DMS153 treated with DMSO at 0.1 percent for 48 hours (cell line): ENCODE results near the gene TNFRSF18.

Experiments used
- DNase-seq: peaks from one replicate; lab custom pipeline; 2025; ENCODE audit not compliant: unreplicated experiment; lab: John Stamatoyannopoulos, UW

The TNFRSF18 gene

DNA sequence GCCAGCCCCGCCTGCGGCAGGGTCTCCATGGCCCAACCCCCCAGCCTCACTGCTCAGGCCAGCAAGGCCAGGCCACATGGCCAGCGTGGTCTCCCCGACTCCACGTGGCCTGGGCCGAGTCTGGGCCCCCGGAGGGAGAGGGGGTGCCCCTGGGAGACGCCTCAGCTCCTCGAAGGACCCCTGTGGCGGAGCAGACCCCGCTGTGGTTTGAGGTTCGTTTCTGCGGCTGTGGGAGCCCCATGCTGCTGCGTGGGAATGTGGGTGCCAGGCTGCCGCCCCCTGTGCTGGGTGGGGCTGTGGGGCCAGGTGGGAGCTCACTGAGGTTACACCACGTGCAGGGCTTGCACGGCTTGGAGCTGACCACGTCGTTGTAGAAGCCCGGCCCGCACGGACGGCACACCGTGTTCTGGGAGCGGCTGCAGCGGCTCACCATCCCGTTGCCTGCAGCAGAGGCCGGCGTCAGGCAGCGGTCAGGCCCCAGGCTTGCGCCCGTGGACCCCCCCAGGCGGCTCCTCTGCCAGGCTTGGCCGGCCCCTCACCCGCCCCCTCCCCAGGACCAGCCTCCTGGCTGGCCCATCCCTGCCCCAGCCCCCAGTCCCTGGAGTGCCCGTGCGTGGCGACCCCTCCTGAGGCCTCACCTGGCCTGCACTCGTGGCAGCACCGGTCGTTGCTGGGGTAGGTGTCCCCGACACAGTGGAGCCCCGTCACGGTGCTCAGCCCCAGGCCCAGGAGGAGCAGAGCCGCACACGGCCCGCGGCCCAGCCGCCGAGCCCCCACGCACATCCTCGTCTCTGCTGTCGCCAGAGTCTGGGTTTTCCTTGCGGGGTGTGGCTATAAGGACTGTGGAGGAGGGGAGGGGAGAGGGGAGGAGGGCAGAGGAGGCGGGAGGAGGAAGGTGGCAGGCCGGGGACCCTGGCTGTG is 7.2 kb upstream of the TNFRSF18 start, which contains the start of gene TNFRSF4:
Gene TNFRSF4, minus strand, starts transcription at position 809 of the 921 bp plus-strand sequence. Its CDS starts 26 bp downstream, at position 783.
- DNase-seq: no peak

DNA sequence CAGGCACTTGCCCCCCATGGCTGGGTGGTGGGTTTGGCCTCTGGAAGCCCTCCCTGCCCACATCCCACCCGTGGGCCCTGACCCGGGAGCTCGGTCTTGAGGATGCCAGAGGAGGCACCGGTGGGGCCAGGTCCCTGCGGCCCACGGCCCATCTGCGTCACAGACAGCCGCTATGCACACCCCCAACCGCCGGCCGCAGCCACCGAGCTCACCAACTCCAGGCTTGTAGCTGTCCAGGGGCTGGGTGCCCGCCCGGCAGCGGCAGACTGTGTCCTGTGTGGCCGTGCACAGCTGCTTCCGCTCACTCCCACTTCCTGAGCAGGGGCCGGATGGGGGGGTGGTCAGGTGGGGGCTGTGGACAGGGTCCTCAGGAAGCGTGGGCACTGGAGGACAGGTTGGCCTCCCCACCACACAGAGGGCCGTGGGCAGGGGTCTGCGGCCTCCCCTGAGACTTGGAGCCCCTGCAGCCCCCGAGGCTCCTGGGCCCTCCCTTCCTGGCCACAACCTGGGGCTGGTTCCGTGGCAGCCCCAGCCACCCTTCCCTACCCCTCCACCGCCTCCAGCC is 6.5 kb upstream of the TNFRSF18 start:
- no peak for DNase-seq

DNA sequence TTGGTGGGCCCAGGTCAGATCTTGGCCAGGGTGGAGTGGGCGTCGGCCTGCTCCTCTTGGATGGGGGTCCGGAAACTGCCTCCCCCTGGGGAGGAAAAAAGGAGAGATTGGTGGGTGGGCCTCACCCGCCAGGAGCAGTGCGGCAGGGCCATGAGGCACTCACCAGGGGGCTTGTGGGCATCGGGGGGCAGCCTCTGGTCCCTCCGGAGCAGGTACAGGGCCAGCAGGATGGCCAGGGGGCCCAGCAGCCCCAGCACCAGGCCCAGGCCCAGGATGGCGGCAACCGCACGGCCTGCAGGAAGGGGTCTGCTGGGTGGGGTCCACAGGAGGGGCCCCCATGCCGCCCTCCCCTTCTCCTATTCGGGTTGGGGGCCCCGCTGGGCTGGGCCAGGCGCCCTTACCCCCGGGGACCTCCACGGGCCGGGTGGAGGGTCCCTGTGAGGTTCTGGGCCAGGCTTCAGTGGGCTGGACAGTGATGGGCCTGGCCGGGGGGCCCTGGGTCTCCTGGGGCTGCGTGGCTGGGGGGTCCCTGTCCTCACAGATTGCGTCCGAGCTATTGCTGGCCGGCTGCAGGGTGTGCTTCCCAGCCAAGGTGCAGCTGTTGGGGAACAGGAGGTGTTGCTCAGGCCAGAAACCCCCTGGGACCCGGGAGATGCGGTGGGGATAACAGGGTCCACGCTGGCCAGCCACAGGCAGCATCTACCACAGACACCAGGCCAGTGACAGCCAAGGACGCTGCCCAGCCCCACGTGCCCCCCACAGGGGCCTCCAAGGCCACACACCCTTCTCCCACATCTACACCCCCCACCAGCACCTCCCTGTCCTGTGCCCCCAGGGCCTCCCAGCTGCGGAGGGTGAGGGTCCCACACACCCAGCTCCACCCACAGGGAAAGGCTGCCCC is 5.4 kb upstream of the TNFRSF18 start:
- DNase-seq: no peak

DNA sequence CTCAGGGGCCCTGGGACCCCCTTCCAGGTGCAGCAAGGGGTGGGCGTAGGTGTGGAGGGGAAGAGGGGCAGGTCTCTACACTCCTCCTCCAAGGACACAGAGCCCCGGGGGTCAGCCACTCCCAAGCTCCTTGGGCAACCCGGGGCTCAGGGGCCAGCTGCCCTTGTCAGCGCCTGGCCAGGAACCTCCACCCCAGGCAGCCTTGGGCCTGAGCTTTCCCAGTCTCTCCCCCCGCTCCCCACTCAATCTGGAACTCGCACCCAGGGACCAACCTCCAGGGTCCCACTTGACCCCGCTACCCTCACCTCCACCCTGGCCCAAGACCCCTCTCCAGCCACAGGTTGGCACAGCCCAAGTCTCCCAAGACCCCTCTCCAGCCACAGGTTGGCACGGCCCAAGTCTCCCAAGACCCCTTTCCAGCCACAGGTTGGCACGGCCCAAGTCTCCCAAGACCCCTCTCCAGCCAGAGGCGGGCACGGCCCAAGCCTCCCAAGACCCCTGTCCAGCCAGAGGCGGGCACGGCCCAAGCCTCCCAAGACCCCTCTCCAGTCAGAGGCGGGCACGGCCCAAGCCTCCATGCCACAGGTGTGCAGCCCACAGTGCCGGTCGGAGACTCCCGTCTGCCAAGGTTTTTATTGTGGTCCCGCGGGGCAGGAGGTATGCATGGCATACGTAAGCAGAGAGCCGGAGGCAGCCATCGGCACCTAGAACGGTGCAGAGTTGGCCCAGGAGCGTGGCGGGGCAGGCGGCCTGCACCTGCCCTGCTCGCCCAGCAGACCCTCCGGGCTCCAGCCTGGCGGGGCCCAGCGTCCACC is 4.5 kb upstream of the TNFRSF18 start:
- no peak for DNase-seq

DNA sequence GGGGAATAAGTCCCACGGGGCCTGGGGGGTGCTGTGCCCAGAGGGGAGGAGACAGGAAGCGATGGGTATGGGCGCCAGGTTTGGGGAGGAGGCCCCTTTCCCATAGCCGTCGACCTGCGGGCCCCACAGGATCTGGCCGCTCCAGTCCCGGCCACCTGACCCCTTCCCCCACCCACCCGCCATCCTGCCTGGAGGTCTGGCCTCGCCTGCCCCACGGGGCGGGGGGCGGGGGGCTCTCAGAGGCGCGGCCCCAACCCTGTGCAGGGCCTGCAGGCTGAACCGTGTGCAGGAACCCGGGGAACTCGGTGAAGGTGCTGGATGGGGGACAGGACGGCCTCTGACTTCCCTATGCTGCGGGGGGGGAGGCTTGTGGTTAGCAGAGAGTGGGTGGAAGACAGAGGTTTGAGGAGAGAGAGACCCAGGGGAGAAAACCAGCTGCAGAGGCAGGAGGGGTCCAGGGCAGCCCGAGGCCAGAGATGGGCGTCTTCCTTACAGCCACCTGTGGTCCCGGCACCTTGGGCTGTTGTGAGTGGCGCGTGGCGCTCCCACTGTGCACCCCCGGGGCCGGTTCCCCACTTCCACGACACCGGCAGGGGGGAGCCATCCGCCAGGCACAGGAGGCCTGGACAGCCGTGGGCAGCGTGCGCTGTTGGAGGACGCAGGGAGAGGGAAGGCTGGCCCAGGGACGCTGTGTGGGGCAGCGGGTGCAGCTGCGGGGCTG is 2.5 kb upstream of the TNFRSF18 start:
- no peak for DNase-seq

DNA sequence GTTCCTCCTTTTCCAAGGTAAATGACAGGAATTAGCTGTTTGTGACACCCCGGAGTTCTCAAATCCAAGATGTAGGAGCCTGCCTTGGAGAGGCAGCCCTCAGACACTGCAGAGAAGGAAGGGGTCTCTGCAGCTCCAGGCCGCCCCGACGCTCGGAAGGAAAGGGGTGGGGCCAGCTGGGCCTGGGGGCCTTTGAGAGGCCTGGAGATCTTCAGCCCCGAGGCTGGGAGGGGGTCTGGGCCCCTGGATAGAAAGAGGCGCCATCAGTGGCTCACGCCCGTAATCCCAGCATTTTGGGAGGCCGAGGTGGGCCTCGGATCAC is 1.1 kb upstream of the TNFRSF18 start:
- DNase-seq: no peak

DNA sequence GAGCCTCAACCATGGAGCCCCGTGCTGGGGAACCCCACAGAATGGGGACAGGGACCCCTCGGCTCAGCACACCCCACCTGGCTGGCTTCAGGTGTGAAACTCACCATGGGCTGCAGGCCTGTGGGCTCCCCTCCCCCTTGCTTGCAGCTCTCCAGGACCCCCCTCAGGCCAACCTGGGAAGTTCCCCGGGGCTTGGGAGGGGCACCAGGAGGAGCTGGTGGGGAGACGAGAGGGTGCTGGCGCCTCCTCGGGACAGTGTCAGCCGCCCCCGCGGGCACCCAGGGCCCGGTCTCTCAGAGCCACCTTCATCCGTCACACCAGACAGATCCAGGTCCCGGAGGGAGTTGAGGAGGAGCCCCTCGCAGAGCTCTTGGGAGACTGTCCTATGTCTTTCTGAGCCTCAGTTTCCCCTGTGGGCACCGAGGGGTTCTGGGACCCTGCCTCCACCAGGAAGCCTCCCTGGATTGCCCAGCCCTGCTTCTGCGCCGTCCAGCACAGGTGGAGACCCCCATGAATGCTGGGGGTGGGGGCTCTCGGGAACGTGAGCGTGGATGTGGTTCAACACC is 657 bp upstream of the TNFRSF18 start:
- no peak for DNase-seq

DNA sequence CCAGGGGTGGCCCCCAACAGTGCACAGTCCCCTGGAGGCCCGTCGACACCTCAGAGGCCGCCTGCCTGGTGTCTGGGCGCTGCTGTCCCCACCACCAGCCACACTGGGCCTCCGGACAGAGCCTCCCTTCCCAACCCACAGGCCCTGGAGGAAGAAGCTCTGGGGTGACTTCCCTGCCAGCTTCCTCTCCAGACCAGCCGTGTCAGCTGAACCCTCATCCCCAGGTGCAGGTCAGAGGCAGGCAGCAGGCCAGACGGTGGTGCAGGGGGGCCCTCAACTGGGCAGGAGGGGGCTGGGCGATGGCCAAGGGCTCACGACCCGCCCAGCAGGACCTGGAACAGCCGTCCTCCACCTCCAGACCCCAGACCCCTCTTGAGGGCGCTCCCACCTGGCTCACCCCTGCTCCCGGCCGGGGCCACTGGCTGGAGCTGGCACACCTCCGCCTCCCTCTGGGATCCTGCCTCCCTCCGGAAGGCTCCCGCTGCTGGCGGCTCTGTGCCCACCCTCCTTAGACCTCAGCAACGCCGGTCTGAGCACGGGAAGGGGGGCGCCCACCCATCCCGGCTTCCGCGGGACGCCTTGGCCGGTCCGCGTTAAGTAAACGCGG is 520 bp downstream of the TNFRSF18 start:
- DNase-seq: no peak

DNA sequence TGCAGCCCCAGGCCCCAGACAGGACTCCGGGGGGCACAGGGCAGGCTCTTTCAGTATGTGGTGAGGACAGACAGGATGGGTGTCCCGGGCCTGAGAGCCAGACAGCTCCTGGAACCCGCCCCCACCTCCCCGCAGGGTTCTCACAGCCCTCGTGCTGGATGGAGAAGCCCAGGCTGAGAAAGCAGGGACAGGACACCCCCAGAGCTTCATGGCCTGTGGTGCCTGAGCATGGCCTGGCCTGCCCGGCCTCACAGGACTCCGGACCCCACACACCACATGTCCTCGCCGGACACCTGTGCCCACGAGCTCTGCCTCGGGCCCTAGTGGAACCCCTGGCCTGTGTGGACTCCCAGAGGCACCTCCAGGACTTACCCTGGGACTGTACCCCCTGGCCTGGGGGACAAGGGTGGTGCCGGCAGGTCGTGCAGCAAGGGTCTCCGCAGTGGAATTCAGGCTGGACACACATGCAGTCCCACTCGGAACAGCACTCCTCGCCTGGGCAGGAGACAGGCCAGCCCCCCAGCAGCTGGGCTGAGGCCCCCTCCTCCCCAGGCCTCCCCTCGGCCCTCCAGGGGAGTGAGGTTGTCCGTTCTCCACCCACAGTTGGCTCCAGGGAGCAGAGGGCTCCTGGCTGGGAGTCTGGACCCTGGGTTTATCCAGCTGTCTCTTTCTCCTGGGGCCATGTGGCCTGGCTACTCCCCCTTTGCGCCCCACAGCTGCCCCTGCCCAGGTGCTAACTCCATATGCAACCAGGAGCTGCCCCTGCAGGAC is 1.2 kb downstream of the TNFRSF18 start:
- DNase-seq: no peak

DNA sequence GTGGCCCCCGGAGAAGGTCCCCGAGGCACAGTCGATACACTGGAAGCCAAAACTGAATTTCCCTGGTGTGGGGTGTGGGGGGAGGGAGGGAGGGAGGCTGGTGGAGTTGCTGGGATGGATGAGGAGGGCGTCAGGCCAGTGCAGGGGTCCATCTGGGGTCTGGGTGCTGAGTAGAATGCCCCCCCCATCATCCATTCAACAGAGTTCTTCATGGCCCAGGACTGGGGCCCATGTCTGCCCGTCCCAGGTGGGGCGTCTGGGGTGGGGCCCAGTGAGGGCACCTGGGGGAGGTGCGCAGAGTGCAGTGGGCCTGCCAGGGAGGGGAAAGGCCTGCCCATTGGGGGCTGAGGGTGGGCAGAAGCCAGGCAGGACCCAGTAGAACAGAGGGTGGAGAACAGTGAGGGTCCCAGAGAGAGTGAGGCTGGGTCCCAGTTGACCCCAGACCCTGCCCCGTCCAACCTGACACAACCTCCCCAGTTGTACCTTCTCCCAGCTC is 1.9 kb downstream of the TNFRSF18 start:
- DNase-seq: no peak

DNA sequence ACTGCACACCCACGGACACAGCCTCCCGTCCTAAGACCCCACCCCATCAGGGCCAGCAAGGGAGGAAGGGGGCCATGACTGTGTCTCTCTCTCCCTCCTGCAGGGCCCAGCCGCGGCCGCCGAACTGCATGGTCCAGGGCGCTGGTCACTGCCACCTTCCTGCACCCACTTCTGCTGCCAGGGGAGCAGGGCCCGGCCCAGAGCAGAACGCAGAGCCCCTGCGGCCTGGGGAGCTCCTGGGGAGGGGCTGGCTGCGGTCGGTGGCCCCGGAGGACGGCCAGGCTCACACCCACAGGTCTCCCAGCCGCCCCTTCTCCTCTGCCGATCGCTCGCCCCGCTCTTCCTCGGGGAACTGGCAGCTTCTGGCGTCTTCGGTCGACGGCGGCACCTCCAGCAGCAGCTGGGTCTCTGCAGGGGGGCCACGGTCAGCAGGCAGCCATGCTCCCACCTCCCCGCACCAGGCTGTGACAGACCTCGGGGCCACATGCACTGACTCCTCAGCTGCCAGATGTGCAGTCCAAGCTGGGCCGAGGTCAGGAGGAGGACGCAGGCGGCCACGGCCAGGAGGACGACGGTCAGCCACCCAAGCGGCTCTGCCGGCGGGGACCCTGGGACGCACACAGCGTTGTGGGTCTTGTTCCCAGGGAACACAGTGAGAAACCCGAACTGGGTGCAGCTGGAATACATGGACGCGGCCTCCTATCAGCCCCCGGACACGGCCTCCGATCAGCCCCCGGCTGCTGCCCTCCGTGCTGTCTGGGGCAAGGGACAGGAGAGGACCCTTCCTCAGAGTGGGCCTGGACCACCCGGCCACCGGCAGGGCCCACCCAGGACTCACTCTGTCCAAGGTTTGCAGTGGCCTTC is 2.6 kb downstream of the TNFRSF18 start:
- no peak for DNase-seq

DNA sequence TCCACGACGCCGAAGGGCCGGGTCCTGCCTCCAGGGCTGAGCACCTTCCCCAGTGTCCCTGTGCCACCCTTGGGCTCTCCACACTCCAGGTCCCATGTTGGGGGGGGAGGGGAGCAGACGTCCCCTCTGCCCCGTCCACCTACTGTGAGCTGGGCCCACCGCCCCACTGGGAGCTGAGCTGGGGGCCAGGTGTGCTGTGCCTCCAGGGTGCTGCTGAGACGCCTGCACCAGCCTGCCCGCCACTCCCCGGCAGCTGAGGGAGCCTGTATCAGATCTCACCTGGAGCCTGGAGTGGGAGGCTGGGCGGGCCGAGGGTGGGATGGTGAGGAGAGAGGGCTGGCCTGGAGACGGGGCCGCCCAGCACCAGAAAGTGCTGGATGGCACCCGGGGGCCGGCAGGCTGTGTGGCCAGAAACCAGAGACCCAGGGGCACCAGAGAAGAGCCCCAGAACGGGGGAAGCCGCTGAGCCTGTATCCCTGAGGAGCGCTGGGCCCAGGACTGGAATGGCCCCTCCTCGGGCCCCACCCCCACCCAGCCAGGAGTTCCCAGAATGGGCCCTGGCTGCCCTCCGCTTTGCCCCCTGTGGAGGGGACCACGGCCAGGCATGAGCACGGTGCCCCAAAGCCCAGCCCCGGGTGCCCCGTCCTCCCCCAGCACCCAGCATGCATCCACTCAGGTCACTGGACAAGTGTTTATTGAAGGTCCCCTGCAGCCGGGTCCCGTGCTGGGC is 3.4 kb downstream of the TNFRSF18 start:
- DNase-seq: no peak

DNA sequence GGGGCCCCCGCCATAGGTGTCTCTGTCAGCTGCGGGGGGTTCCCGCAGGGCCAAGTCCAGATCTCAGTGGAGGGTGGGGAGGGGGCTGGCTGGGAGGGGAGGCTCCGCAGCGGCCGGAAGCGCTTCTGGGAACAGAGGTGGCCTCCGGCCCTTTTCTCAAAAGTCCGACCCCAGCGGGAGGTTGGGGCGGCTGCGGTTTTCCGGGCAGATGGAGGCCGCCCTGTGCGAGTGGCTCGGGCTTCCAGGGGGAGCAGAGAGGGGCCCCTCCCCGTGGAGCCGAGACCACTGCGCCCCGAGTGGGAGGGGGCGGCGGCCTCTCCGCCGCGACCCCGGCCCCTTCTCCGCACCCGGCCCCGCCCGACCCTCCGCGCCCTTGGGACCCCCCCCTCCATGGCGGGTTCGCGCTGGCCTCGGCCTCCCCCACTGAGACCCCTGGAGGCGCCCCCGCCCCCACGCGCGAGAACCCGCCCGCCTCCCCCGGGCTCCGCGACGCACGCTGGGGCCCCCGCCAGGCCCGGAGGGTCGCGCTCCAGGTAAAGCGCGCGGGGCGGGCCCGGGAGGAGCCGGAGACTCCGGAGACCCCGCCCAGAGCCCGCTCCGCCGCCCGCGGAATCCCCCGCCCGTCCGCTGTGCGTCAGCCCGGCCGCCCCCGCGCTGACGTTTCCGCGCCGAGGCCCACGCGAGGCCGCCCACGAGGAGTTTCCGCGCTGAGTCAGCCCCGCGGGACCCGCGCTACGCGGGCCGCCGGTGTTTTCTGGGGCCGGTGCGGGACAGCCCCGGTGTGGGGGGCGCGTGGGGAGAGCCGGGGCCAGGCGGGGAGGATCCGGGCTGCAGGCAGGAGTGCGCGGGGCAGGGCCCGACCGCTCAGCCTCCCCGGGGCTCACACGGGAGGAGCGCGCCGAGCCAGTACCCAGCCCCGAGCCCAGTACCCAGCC is 5.2 kb downstream of the TNFRSF18 start:
- DNase-seq: no peak

DNA sequence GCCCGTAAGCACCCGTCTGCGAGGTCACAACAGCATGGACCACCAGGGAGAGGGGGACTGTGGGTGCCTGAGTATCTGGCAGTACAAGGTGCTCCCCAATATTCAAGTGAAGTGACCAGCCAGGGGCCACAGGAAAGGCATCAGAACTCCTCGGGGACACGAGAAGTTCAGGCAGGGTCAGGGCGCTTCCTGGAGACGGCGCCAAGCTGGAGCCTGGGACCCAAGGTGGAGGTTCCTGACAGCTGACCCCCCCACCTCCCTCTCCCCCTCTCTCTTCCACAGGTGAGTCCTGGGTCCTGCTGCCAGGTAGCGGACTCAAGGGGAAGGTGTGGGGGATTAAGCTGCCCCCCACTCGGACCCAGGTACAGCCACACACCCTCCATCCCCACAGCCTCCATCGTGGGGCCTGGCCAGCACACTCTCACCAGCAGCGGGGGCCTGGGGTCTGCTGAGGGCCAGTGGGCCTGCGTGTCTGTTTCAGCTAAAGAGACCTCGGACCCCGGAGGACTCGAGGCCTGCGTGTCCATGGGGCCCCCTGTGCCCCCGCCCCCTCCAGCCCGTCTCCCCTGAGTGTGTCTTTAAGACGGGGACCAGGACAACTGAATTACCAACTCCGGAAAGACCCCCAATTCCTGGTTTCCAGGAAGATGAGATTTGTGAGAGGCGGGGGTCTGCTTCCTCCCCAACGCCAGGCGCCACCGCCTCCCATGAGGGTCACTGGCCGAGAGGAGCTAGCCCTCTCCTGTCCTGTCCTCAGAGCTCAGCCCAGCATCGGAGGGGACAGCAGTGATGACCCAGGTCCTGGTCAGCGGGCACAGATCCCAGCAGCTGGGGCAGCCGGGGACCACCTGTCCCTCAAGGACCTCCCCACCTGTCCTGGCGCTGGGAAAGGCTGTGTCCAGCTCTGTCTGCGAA is 6.2 kb downstream of the TNFRSF18 start:
- no peak for DNase-seq
